Measurements from ENCODE around the gene CEBPG. TPM values are rescaled to one million over a fixed set of nuclear protein-coding genes. Genes with fewer than 3 reads are reported as not detected.
A peak's percentile ranks its signal among the peaks of the same experiment; 100 is the strongest.

CEBPG gene
- total and polyA plus RNA-seq, 11 donors: 11.8 to 30.7 (median 14.7) TPM

DNA sequence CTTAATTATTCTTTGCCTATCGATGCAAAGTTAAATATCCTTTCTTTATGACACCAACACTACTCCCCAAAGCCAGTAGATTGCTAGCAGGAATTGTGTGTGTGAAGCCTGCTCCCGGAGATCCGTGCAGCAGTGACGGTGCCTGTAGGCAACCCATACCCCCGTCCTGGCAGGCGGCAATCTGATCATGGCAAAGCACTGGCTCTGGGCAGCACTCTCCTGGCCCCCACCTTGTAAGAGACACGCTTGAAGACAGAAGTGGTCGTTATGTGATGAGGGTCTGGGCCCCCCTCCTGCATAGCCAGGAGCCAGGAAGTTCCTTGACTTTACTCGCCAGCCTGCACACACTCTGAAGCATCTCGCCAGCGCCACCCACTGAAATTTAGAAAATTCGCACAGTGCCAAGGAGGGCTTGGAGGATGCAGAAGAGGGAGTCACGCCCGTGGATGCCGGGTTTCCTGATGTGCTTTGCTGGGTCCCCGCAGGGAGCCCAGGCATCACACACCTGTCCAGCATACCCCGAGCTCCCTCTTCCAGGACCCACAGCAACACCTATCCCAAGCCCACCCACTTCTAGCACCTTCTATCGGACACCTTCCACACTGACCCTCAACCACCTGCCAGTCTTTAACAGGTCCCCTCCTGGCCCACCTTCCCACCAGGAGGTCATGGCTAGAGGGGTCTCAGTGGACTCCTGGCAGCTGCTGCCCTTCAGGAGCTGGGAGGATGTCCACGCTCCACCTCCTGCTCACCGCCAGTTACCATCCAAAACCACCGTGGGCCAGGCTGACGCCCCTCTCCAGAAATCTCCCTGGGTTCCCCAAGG is 54.5 kb downstream of the CEBPG start:
- no peak for TF ChIP-seq POLR2A (IDR thresholded peaks at IDR 0.05)
- TF ChIP-seq, protein P1, sequence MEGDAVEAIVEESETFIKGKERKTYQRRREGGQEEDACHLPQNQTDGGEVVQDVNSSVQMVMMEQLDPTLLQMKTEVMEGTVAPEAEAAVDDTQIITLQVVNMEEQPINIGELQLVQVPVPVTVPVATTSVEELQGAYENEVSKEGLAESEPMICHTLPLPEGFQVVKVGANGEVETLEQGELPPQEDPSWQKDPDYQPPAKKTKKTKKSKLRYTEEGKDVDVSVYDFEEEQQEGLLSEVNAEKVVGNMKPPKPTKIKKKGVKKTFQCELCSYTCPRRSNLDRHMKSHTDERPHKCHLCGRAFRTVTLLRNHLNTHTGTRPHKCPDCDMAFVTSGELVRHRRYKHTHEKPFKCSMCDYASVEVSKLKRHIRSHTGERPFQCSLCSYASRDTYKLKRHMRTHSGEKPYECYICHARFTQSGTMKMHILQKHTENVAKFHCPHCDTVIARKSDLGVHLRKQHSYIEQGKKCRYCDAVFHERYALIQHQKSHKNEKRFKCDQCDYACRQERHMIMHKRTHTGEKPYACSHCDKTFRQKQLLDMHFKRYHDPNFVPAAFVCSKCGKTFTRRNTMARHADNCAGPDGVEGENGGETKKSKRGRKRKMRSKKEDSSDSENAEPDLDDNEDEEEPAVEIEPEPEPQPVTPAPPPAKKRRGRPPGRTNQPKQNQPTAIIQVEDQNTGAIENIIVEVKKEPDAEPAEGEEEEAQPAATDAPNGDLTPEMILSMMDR (IDR thresholded peaks at IDR 0.05): no peak
- Histone ChIP-seq H3K4me1 (no peaks in the 10 kb centered on the region), H3K9me3 (no peaks in the 10 kb centered on the region), H3K27ac (no peak overlapping the region), H3K27me3 (no peaks in the 10 kb centered on the region), H3K36me3 (no peaks in the 10 kb centered on the region), H3K4me3 (no peak overlapping the region)
- WGBS, 4 donors: 88 to 94% (median 90%) methylated on average over 21 to 22 of the region's 22 CpGs
- DNase-seq: peak in 1 of 5 donors; percentile 13
- no peak for ATAC-seq
- intact Hi-C loops (cut with DNase I): no loop called here

DNA sequence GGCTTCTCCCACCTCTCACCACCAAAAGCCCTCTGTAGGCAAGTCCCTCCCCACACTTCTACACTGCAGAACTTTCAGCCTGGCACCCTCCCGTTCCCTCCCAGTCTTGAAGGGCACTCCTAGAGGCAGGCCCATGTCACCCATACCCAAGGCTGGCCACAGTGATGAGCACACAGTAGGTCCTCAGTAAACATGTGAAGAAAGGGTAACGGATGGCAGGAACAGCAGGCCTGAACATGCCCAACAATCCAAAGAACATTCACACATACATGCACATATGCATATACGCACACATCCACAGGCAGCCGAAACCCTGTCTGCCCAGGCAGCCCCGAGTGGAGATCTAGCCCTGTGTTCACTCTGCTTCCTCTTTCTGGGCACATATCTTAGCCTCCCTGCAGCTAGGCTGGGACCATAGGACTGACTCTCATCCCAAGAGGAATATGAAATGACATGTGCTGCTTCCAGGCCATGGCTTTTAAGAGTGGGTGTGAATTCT is 55.2 kb downstream of the CEBPG start:
- DNase-seq (peak in 1 of 5 donors; percentile 4), ATAC-seq (no peak)
- intact Hi-C loops (cut with DNase I): no loop called here
- TF ChIP-seq POLR2A (IDR thresholded peaks at IDR 0.05): no peak
- TF ChIP-seq, protein P1 (IDR thresholded peaks at IDR 0.05): no peak
- Histone ChIP-seq H3K9me3 (no peaks in the 10 kb centered on the region), H3K4me3 (no peak overlapping the region), H3K4me1 (no peaks in the 10 kb centered on the region), H3K27ac (no peak overlapping the region), H3K36me3 (no peaks in the 10 kb centered on the region), H3K27me3 (no peaks in the 10 kb centered on the region)
- WGBS, 4 donors: 89 to 96% (median 95%) methylated on average over 5 of the region's 5 CpGs

DNA sequence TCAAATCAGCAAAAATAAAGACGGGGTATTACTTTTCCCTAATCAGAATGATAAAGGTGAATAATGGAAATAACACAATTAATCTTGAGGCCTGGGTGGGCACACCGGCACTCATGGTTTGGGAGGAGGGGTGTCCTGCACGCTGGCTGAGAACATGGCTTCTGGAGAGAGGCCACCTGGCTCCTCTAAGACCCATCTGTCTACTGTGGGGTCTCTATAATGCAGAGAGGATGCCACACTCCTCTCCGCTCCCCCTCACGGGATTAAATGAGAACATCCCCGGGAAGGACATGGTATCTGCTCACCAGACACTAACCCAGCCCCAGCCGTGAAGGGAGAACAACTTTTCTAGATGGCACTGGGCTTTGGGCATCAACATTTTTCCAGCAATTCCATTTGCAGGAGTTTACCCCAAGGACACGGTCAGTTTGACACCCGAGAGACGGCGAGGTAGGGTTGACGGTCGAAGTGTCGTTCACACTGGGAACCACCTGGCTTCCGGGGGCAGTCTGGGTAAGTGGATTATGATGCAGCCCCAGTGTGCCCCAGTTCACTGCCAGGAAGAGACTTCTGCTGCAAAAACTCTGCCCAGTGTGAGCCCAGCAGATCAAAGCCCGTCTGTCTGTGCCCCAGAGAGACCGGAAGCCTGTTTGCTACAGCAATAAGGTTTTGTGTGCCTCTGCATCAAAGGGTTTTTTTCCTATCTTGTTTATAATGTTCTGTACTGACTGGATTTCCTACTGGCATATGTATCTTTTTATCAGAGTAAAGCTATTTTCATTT is 56.6 kb downstream of the CEBPG start:
- Histone ChIP-seq H3K4me1 (no peaks in the 10 kb centered on the region), H3K27ac (no peak overlapping the region), H3K36me3 (no peaks in the 10 kb centered on the region), H3K4me3 (no peak overlapping the region), H3K9me3 (no peaks in the 10 kb centered on the region), H3K27me3 (no peaks in the 10 kb centered on the region)
- TF ChIP-seq, protein P1 (IDR thresholded peaks at IDR 0.05): no peak
- TF ChIP-seq POLR2A (IDR thresholded peaks at IDR 0.05): no peak
- intact Hi-C loops (cut with DNase I): loop anchor here in 9 of 10 donors (1.0 to 10.0 kb wide), 5 partner anchors 340 to 665 kb away; no protein-coding TSS in a partner anchor
- DNase-seq: peak in 1 of 5 donors; percentile 17
- ATAC-seq: no peak
- 68 to 78% (median 72%) methylated on average over 17 of the region's 17 CpGs for WGBS, 4 donors

Data from heart left ventricle (tissue), 16 donors.